Measurements from ENCODE around the gene FCN1.

Gene FCN1

GRCh38 chr9:134937164-134937555, 19.4 kb upstream of the FCN1 start:
- no peak for DNase-seq (ENCODE audit: low spot score)

- no peak for DNase-seq (ENCODE audit: low spot score)
Observed at GRCh38 chr9:134936346-134937163, 18.8 kb upstream of the FCN1 start.

- DNase-seq (ENCODE audit: low spot score) = no peak
Observed at GRCh38 chr9:134935701-134936345, 18.1 kb upstream of the FCN1 start.

GRCh38 chr9:134935056-134935640, 17.4 kb upstream of the FCN1 start:
- no peak for DNase-seq (ENCODE audit: low spot score)

GRCh38 chr9:134933076-134933659, 15.5 kb upstream of the FCN1 start:
- no peak for DNase-seq (ENCODE audit: low spot score)

- DNase-seq (ENCODE audit: low spot score) = no peak
Observed at GRCh38 chr9:134932606-134933005, 14.9 kb upstream of the FCN1 start.

- DNase-seq (ENCODE audit: low spot score) = no peak
Observed at GRCh38 chr9:134932171-134932570, 14.5 kb upstream of the FCN1 start.

- no peak for DNase-seq (ENCODE audit: low spot score)
Observed at GRCh38 chr9:134930398-134930797, 12.7 kb upstream of the FCN1 start.

GRCh38 chr9:134929193-134930158, 11.8 kb upstream of the FCN1 start:
- no peak for DNase-seq (ENCODE audit: low spot score)

- no peak for DNase-seq (ENCODE audit: low spot score)
Observed at GRCh38 chr9:134928436-134929192, 10.9 kb upstream of the FCN1 start.

- no peak for DNase-seq (ENCODE audit: low spot score)
Observed at GRCh38 chr9:134925011-134925511, 7.3 kb upstream of the FCN1 start.

- no peak for DNase-seq (ENCODE audit: low spot score)
Observed at GRCh38 chr9:134923466-134923865, 5.8 kb upstream of the FCN1 start.

GRCh38 chr9:134922932-134923240, 5.2 kb upstream of the FCN1 start:
- DNase-seq (ENCODE audit: low spot score) = no peak

- DNase-seq (ENCODE audit: low spot score) = no peak
Observed at GRCh38 chr9:134922066-134922931, 4.6 kb upstream of the FCN1 start.

GRCh38 chr9:134919303-134919702, 1.6 kb upstream of the FCN1 start:
- DNase-seq (ENCODE audit: low spot score) = no peak

- DNase-seq (ENCODE audit: low spot score) = no peak
Observed at GRCh38 chr9:134918646-134919045, 934 bp upstream of the FCN1 start.

- no peak for DNase-seq (ENCODE audit: low spot score)
Observed at GRCh38 chr9:134916161-134916665, 1.5 kb downstream of the FCN1 start.

- DNase-seq (ENCODE audit: low spot score) = no peak
Observed at GRCh38 chr9:134915046-134915985, 2.4 kb downstream of the FCN1 start.

GRCh38 chr9:134914501-134914834, 3.2 kb downstream of the FCN1 start:
- no peak for DNase-seq (ENCODE audit: low spot score)

Data from hepatic stellate cell (primary cell).